Central memory CD8-positive, alpha-beta T cell (primary cell): ENCODE measurements around the gene CENPB.

ENCODE experiments used
- ATAC-seq: fragments of 150-1000 bp; cut with Tn5 transposase; replicated peaks from 2 replicates; pipeline ENCODE4 v1.10.0; 2022; ENCODE audit warnings: mild to moderate bottlenecking, moderate FRiP score, moderate number of reproducible peaks; ENCODE audit not compliant: poor library complexity, severe bottlenecking; ENCODE audit errors: extremely low read depth
- DNase-seq, 2 donors: peaks; one replicate each; pipeline ENCODE4 v3.0.0; 2021; ENCODE audit warnings: low spot score in 2 of 2
- H3K27ac Mint-ChIP-seq: one replicate; pipeline ENCODE4 v1.8.0; 2022; ENCODE audit warnings: low read depth, mild to moderate bottlenecking, moderate library complexity, mixed read lengths
- H3K27me3 Mint-ChIP-seq: one replicate; pipeline ENCODE4 v1.8.0; 2022; ENCODE audit warnings: mixed read lengths
- H3K36me3 Mint-ChIP-seq: one replicate; pipeline ENCODE4 v1.8.0; 2022; ENCODE audit warnings: mild to moderate bottlenecking, moderate library complexity, mixed read lengths; ENCODE audit not compliant: insufficient read depth
- H3K4me1 Mint-ChIP-seq: one replicate; pipeline ENCODE4 v1.8.0; 2022; ENCODE audit warnings: mixed read lengths
- H3K4me3 Mint-ChIP-seq: one replicate; pipeline ENCODE4 v1.8.0; 2022; ENCODE audit warnings: mild to moderate bottlenecking, moderate library complexity, mixed read lengths
- H3K9me3 Mint-ChIP-seq: one replicate; pipeline ENCODE4 v1.8.0; 2022; ENCODE audit warnings: mixed read lengths

The CENPB gene

DNA sequence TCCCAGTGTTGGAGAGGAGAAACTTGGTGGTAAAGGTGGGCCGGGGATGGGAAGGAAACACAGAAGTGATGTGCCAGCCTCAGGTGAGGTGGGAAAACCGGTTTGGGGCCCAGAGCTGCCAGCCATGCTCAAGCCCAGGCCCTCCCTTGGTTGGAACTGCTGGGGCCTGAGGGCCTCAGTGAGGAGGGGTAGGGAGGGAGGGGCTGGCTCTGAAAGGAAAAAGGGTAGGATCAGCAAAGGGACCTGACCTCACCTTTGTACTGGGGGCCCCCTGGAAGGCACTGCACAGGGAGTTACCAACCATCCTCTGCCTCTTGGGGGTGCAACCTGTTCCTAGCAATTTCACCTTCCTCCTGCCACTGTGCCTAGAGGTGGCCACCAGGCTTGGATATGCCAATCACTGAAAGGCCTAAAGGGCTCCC is 3.5 kb downstream of the CENPB start:
- H3K4me1 Mint-ChIP-seq: peaks cover 43% of the 10 kb centered on the region
- H3K4me3 Mint-ChIP-seq: no peak overlapping the region
- H3K27ac Mint-ChIP-seq: no peak overlapping the region

DNA sequence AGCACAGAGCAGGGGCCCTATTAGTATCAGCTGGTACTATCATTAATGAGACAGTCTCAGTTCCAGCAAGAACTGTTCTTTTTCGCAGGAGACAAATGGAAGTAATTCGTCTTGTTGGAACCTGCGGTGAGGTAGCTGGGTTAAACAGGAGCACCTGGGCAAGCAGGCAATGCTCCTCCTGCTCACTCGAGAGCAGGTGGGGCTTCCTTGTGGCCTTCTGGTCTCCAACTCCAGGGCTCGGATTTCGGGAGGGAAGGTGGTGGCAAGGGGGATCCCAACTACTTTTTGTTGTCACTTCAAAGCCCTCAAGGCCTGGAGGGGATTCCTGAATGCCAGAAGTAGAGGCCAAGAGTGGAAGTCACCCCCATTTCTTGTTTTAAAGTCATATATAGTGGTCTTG is 3.9 kb downstream of the CENPB start:
- no peak for DNase-seq
- no peak for ATAC-seq
- Mint-ChIP-seq H3K27ac (no peak overlapping the region), H3K27me3 (no peaks in the 10 kb centered on the region), H3K9me3 (no peaks in the 10 kb centered on the region), H3K4me3 (no peak overlapping the region), H3K4me1 (peaks cover 41% of the 10 kb centered on the region), H3K36me3 (peaks cover 11% of the 10 kb centered on the region)

More for the DNA sequence above, 3.5 kb downstream of the CENPB start:
- ATAC-seq (no peak), DNase-seq (no peak)
- Mint-ChIP-seq H3K9me3 (no peaks in the 10 kb centered on the region), H3K27me3 (no peaks in the 10 kb centered on the region), H3K36me3 (peaks cover 11% of the 10 kb centered on the region)

GRCh38 chr20:3781153-3781910 is 5.2 kb downstream of the CENPB start, which contains the start of gene SPEF1:
Gene SPEF1 (minus strand): TSS chr20:3781448. CDS start chr20:3781287, 161 bp downstream.
- Mint-ChIP-seq H3K9me3 (no peaks in the 10 kb centered on the region), H3K27ac (peak within 1 kb of the TSS; percentile 44), H3K4me3 (peak within 1 kb of the TSS; percentile 63), H3K36me3 (peaks cover 13% of the 10 kb centered on the region), H3K27me3 (no peaks in the 10 kb centered on the region), H3K4me1 (peaks cover 47% of the 10 kb centered on the region)
- peak in 1 of 2 donors; percentile 25 for DNase-seq
- peak; percentile 38 for ATAC-seq

DNA sequence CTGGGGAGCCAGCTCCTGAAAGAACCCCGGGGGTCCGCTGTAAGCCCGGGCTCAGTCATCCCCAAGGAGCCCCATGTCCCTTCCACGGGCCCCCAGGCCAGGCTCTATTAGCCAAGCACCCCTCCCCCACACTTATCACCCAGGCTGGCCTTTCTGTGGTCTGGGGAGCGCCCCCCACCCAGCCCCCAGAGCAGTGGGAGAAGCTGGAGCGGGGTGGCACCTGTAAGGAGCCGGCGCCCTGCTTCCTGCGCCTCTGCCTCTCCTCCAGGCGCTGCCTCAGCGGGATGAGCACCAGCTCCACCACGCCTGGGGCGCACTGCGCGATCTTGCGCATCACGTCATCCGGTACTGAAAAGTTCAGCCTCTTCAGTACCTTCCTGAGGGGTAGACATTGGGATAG is 7.6 kb downstream of the CENPB start:
- Mint-ChIP-seq H3K9me3 (no peaks in the 10 kb centered on the region), H3K4me3 (peak overlapping the region; percentile 81), H3K4me1 (peaks cover 37% of the 10 kb centered on the region), H3K27ac (no peak overlapping the region), H3K27me3 (no peaks in the 10 kb centered on the region), H3K36me3 (peaks cover 7% of the 10 kb centered on the region)
- DNase-seq (no peak), ATAC-seq (no peak)

- H3K4me1 Mint-ChIP-seq: peaks cover 28% of the 10 kb centered on the region
- H3K27me3 Mint-ChIP-seq: no peaks in the 10 kb centered on the region
- no peaks in the 10 kb centered on the region for H3K9me3 Mint-ChIP-seq
- DNase-seq (no peak), ATAC-seq (peak; percentile 57)
- H3K27ac Mint-ChIP-seq: peak overlapping the region; percentile 58
- peak overlapping the region; percentile 81 for H3K4me3 Mint-ChIP-seq
- H3K36me3 Mint-ChIP-seq: peaks cover 7% of the 10 kb centered on the region
These were observed 8.6 kb downstream of the CENPB start for GRCh38 chr20:3777716-3778629.

DNA sequence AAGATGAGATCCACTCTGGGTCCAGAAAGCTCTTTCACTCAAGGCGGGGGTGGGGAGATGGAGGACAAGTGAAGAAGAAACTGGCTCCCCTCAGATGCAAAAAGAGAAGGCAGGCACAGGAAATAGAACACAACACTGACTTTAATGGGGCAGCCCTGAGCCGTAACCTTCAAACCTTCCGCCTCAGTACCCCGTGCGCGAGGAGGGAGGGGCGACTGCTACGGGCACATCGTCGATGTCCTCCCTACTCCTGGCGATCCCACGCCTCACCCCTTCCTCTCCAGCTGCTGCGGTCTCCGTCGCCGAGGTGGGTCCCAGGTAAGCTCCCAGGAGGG is 9.2 kb downstream of the CENPB start:
- H3K27me3 Mint-ChIP-seq: no peaks in the 10 kb centered on the region
- ATAC-seq: peak; percentile 56
- peaks cover 7% of the 10 kb centered on the region for H3K36me3 Mint-ChIP-seq
- peak overlapping the region; percentile 58 for H3K27ac Mint-ChIP-seq
- no peak for DNase-seq
- H3K4me1 Mint-ChIP-seq: peaks cover 28% of the 10 kb centered on the region
- no peaks in the 10 kb centered on the region for H3K9me3 Mint-ChIP-seq
- peak overlapping the region; percentile 81 for H3K4me3 Mint-ChIP-seq

- Mint-ChIP-seq H3K4me3 (no peak overlapping the region), H3K9me3 (no peaks in the 10 kb centered on the region), H3K36me3 (peaks cover 4% of the 10 kb centered on the region), H3K27ac (no peak overlapping the region), H3K4me1 (peaks cover 14% of the 10 kb centered on the region), H3K27me3 (no peaks in the 10 kb centered on the region)
- DNase-seq: no peak
- no peak for ATAC-seq
These were observed 11.0 kb downstream of the CENPB start for GRCh38 chr20:3775457-3776108.

GRCh38 chr20:3771552-3772058 is 14.9 kb downstream of the CENPB start:
- peaks cover 16% of the 10 kb centered on the region for H3K4me1 Mint-ChIP-seq
- H3K9me3 Mint-ChIP-seq: no peaks in the 10 kb centered on the region
- ATAC-seq (no peak), DNase-seq (no peak)
- peaks cover 12% of the 10 kb centered on the region for H3K36me3 Mint-ChIP-seq
- H3K4me3 Mint-ChIP-seq: no peak overlapping the region
- no peaks in the 10 kb centered on the region for H3K27me3 Mint-ChIP-seq
- no peak overlapping the region for H3K27ac Mint-ChIP-seq

- Mint-ChIP-seq H3K4me1 (peaks cover 30% of the 10 kb centered on the region), H3K4me3 (peak overlapping the region; percentile 76), H3K27me3 (no peaks in the 10 kb centered on the region), H3K27ac (peak overlapping the region; percentile 91), H3K9me3 (no peaks in the 10 kb centered on the region), H3K36me3 (peaks cover 13% of the 10 kb centered on the region)
- peak; percentile 70 to 83 for DNase-seq
- peak; percentile 74 for ATAC-seq
These were observed 18.0 kb downstream of the CENPB start for GRCh38 chr20:3768342-3769130.

DNA sequence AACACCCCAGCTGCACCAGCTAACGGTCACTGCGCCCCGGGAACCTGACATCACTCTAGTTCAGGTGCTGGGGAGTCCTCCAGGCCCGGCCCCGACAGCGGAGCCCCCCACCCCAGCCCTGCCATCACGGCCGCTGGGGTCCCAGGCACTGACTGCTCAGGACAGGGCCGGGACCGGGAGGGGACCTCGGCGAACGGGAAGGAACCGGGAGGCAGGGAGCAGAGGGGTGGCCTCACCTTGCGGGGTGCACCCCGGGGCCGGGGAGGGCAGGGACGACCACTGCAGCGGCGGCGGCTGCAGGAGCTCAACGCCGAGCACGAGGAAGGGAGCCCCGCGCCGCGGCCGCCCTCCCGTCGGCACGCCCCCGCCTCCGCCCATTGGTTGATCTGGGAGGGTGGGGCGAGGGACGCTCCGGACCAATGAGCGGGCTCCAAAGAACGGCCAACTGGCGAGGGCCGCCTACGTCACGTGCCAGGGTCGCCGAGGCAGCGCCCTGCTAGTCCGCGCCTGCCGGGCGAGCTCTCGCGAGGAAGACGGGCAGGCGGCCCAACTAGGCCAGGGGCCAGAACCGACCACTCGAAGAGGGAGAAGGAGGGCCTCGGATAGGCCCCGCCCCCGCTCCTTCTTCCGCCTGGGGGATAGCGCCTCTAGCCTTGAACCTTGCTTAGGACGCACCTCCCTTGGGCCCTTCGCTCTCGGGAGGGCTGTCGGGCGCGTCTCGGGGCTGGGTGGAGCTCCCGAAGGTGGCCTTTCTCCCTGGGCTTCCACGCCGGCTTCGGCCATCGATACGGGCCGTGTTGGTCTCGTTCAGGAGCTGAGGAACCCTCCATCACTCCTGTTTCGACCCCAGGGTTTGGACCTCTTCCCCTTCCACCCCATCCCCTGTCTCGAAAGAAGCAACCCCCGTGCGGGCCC is 18.9 kb downstream of the CENPB start, which contains the start of gene ADISSP:
Gene ADISSP, minus strand, starts transcription at position 327 of the 915 bp plus-strand sequence. CDS start 7,653 bp downstream, outside the sequence.
- no peaks in the 10 kb centered on the region for H3K9me3 Mint-ChIP-seq
- peak within 1 kb of the TSS; percentile 91 for H3K27ac Mint-ChIP-seq
- H3K4me3 Mint-ChIP-seq: peak within 1 kb of the TSS; percentile 76
- peaks cover 13% of the 10 kb centered on the region for H3K36me3 Mint-ChIP-seq
- no peaks in the 10 kb centered on the region for H3K27me3 Mint-ChIP-seq
- H3K4me1 Mint-ChIP-seq: peaks cover 30% of the 10 kb centered on the region
- DNase-seq: peak; percentile 89 to 94
- ATAC-seq: peak; percentile 87

GRCh38 chr20:3767110-3767426 is 19.5 kb downstream of the CENPB start:
- no peak for ATAC-seq
- Mint-ChIP-seq H3K4me1 (peaks cover 30% of the 10 kb centered on the region), H3K36me3 (peaks cover 15% of the 10 kb centered on the region)

More at GRCh38 chr20:3767110-3767426, 19.5 kb downstream of the CENPB start:
- Mint-ChIP-seq H3K27ac (peak overlapping the region; percentile 74), H3K4me3 (peak overlapping the region; percentile 76), H3K27me3 (no peaks in the 10 kb centered on the region), H3K9me3 (no peaks in the 10 kb centered on the region)
- DNase-seq: no peak
